GM18868 (cell line): ENCODE measurements around the gene PCSK7.
"Not testable (repeated sequence)": the region's sequence is repeated elsewhere in the genome, so short reads cannot be mapped to it uniquely, and the experiment has no call there.

Source experiments
- ATAC-seq: cut with Tn5 transposase; IDR thresholded peaks from one replicate; pipeline ENCODE4 v1.9.1; 2021; ENCODE audit warnings: mild to moderate bottlenecking, moderate library complexity; ENCODE audit not compliant: unreplicated experiment

Gene PCSK7

GRCh38 chr11:117231842-117232091, at the start of gene PCSK7:
TSS of gene PCSK7 (minus strand) at chr11:117232073. CDS start at chr11:117229844, 2,229 bp downstream.
- no peak for ATAC-seq

- no peak for ATAC-seq
These were observed 49.3 kb upstream of the PCSK7 start for GRCh38 chr11:117281159-117281558.

- ATAC-seq, result no peak
These were observed 48.0 kb upstream of the PCSK7 start for GRCh38 chr11:117279711-117280376.

- no peak for ATAC-seq
These were observed 46.5 kb upstream of the PCSK7 start for GRCh38 chr11:117278347-117278746.

GRCh38 chr11:117273550-117274289, 41.8 kb upstream of the PCSK7 start:
- no peak for ATAC-seq

GRCh38 chr11:117272175-117272574, 40.3 kb upstream of the PCSK7 start:
- not testable (repeated sequence) for ATAC-seq

- ATAC-seq, result no peak
These were observed 39.3 kb upstream of the PCSK7 start for GRCh38 chr11:117271208-117271607.

- ATAC-seq, result no peak
These were observed 38.0 kb upstream of the PCSK7 start for GRCh38 chr11:117269856-117270255.

- ATAC-seq, result no peak
These were observed 33.9 kb upstream of the PCSK7 start for GRCh38 chr11:117265745-117266144.

GRCh38 chr11:117264624-117265323, 32.9 kb upstream of the PCSK7 start:
- ATAC-seq, result not testable (repeated sequence)

GRCh38 chr11:117259417-117259816, 27.5 kb upstream of the PCSK7 start:
- ATAC-seq, result no peak

- no peak for ATAC-seq
These were observed 26.7 kb upstream of the PCSK7 start for GRCh38 chr11:117258576-117258975.

GRCh38 chr11:117256573-117256972, 24.7 kb upstream of the PCSK7 start:
- no peak for ATAC-seq

GRCh38 chr11:117255966-117256365, 24.1 kb upstream of the PCSK7 start:
- ATAC-seq, result no peak

GRCh38 chr11:117251506-117251905, 19.6 kb upstream of the PCSK7 start:
- no peak for ATAC-seq

- ATAC-seq, result no peak
These were observed 17.7 kb upstream of the PCSK7 start for GRCh38 chr11:117249571-117249970.

- ATAC-seq, result no peak
These were observed 16.5 kb upstream of the PCSK7 start for GRCh38 chr11:117248341-117248740.

- no peak for ATAC-seq
These were observed 7.4 kb upstream of the PCSK7 start for GRCh38 chr11:117239295-117239694.

- no peak for ATAC-seq
These were observed 6.3 kb upstream of the PCSK7 start for GRCh38 chr11:117238221-117238620.

GRCh38 chr11:117232911-117233409, 1.1 kb upstream of the PCSK7 start:
- ATAC-seq, result no peak

- ATAC-seq, result peak; percentile 67
These were observed 412 bp upstream of the PCSK7 start, which contains the start of gene RNF214 for GRCh38 chr11:117232092-117232878. TSS of gene RNF214 (plus strand) at chr11:117232671. CDS start at chr11:117234273, 1,602 bp downstream.
